Endodermal cell (in vitro differentiated cells): ENCODE data around the gene KCNJ11. TPM values are rescaled to one million over a fixed set of nuclear protein-coding genes. Genes with fewer than 3 reads are reported as not detected.

Source experiments
- DNase-seq: peaks from one replicate; pipeline ENCODE4 v3.0.0-alpha.2; 2017
- H3K27ac ChIP-seq: 2 replicates; pipeline ENCODE4 v1.5.1; 2013; ENCODE audit warnings: mild to moderate bottlenecking, low read depth, low read length, moderate library complexity
- H3K27me3 ChIP-seq: 2 replicates; pipeline ENCODE4 v1.6.1; 2013; ENCODE audit warnings: mild to moderate bottlenecking, low read length, moderate library complexity; ENCODE audit not compliant: insufficient read depth, control insufficient read depth, poor library complexity, severe bottlenecking
- H3K36me3 ChIP-seq: 2 replicates; pipeline ENCODE4 v1.7.0; 2013; ENCODE audit warnings: mild to moderate bottlenecking, low read length, moderate library complexity; ENCODE audit not compliant: control insufficient read depth, insufficient read depth
- H3K4me1 ChIP-seq: one replicate; pipeline ENCODE4 v1.7.0; 2013; ENCODE audit warnings: low read length; ENCODE audit not compliant: control insufficient read depth, insufficient read depth
- H3K4me3 ChIP-seq: 2 replicates; pipeline ENCODE4 v1.5.1; 2013; ENCODE audit warnings: mild to moderate bottlenecking, low read length, moderate library complexity
- H3K9ac ChIP-seq: 2 replicates; pipeline ENCODE4 v1.6.1; 2013; ENCODE audit warnings: mild to moderate bottlenecking, low read length, moderate library complexity; ENCODE audit not compliant: poor library complexity, severe bottlenecking; ENCODE audit errors: extremely low read depth
- H3K9me3 ChIP-seq: 2 replicates; pipeline ENCODE4 v1.6.1; 2013; ENCODE audit warnings: mild to moderate bottlenecking, low read length, moderate library complexity; ENCODE audit not compliant: control insufficient read depth
- H3K27ac Mint-ChIP-seq: 2 replicates; pipeline ENCODE4 v1.8.0; 2020; ENCODE audit warnings: mixed read lengths
- H3K27me3 Mint-ChIP-seq: 2 replicates; pipeline ENCODE4 v1.8.0; 2021; ENCODE audit warnings: mild to moderate bottlenecking, mixed read lengths; ENCODE audit not compliant: insufficient read depth
- H3K36me3 Mint-ChIP-seq: 2 replicates; pipeline ENCODE4 v1.8.0; 2020; ENCODE audit warnings: low read depth, mixed read lengths
- H3K4me1 Mint-ChIP-seq: 2 replicates; pipeline ENCODE4 v1.8.0; 2020; ENCODE audit warnings: mixed read lengths
- H3K4me3 Mint-ChIP-seq: 2 replicates; pipeline ENCODE4 v1.8.0; 2020; ENCODE audit warnings: mild to moderate bottlenecking, moderate library complexity, mixed read lengths
- H3K9me3 Mint-ChIP-seq: 2 replicates; pipeline ENCODE4 v1.8.0; 2020; ENCODE audit warnings: mild to moderate bottlenecking, mixed read lengths
- WGBS, 2 experiments: methylation state at CpG; one replicate each; pipeline versions ENCODE4 v1.1.5 to v1.1.7; 2013; ENCODE audit warnings: missing lambda C conversion rate in 2 of 2, mixed read lengths in 1 of 2; ENCODE audit not compliant: insufficient coverage in 1 of 2, insufficient read length in 1 of 2; 5-methylcytosine and 5-hydroxymethylcytosine counted together
- long read RNA-seq, 4 experiments: library from polyadenylated mRNA in 2 of 4; library from RNA in 1 of 4; library from capped mRNA in 1 of 4; stranded (forward) in 3 of 4; unstranded in 1 of 4; transcript quantifications; one replicate each; pipeline ENCODE4 v2.0.0, GENCODE V29; 2020 to 2021; ENCODE audit warnings: inconsistent platforms in 1 of 4
- polyA plus RNA-seq, 2 experiments: library from polyadenylated mRNA; stranded (reverse); fragments of 50-300 nt; gene quantifications; one replicate each; pipeline ENCODE4 v1.2.3, GENCODE V29; 2013
- total RNA-seq, 2 donors: library from RNA; stranded (reverse); fragmentation: NEBNext Ultra II Directional in 1 of 2; extraction: Animal tissue kit (Norgen Biotek cat#: 25700) in 1 of 2; gene quantifications; 2 replicates in 1 of 2; 3 replicates in 1 of 2; pipeline ENCODE4 v1.2.1, GENCODE V29; 2021
- TF ChIP-seq, protein P1 (sequence below): fragments of 200-600 bp; sonication (generic); conservative IDR thresholded peaks from 2 replicates; pipeline ENCODE4 v1.5.0; 2021; ENCODE audit warnings: antibody characterized with exemption, mild to moderate bottlenecking

KCNJ11 gene
- total RNA-seq, result 1 to 10 TPM; 2.2 to 5.3 TPM
- 3.6 TPM for polyA plus RNA-seq (2013, experiment 1 of 2)
- 3.0 TPM for polyA plus RNA-seq (2013, experiment 2 of 2)
- long read RNA-seq, experiment 1, partial matches to known transcripts, result 0 of 3 reads
- long read RNA-seq, experiment 1, other reads (novel, unspliced or antisense), result 0 of 3 reads
- long read RNA-seq, experiment 2, partial matches to known transcripts, result 0 of 4 reads
- long read RNA-seq, experiment 2, other reads (novel, unspliced or antisense), result 0 of 4 reads
- long read RNA-seq, experiment 3, partial matches to known transcripts, result 0 of 2 reads
- long read RNA-seq, experiment 3, other reads (novel, unspliced or antisense), result 1 of 2 reads
- long read RNA-seq, experiment 4, result 0 reads

DNA sequence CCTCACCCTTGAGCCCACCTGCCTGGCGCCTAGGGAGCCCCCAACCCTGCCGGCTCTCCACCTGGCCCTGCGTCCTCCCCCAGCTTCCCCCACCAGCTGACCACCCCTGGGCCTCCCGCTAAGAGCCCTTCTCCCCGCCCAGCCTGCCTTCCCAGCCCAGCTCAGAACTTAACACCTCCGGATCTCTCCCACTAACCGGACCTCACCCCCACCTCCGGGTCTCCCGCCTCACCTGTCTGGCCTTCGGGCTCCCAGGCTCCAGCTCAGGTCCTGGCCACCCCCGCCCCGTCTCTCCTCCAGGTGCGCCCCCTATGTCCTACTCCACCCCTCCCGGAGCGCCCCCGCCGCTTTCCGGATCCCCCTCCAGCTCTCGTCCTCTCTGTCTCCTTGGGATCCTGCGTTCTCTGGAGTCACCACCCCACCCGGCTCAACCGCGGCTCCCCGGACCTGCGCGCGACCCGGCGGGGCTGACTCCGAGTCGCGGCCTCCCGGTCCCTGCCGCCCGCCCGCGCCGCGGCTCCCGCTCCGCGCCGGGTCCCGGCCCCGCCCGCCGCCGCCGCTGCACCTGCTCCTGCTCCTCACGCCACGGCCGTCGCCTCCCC lies at the start of gene KCNJ11:
Gene KCNJ11 (minus strand): TSS at position 51 of the 602 bp plus-strand sequence. CDS start 568 bp downstream, outside the sequence.
- Mint-ChIP-seq H3K36me3 (no peaks in the 10 kb centered on the region), H3K4me3 (peak within 1 kb of the TSS; percentile 60), H3K4me1 (no peaks in the 10 kb centered on the region), H3K27ac (peak within 1 kb of the TSS; percentile 72), H3K9me3 (no peaks in the 10 kb centered on the region), H3K27me3 (peaks cover 39% of the 10 kb centered on the region)
- Histone ChIP-seq H3K4me1 (no peaks in the 10 kb centered on the region), H3K27ac (no peak within 1 kb of the TSS), H3K9me3 (no peaks in the 10 kb centered on the region), H3K27me3 (peaks cover 34% of the 10 kb centered on the region), H3K4me3 (peak within 1 kb of the TSS; percentile 76), H3K36me3 (no peaks in the 10 kb centered on the region), H3K9ac (no peak within 1 kb of the TSS)
- peak; percentile 85 for DNase-seq
- TF ChIP-seq, protein P1, sequence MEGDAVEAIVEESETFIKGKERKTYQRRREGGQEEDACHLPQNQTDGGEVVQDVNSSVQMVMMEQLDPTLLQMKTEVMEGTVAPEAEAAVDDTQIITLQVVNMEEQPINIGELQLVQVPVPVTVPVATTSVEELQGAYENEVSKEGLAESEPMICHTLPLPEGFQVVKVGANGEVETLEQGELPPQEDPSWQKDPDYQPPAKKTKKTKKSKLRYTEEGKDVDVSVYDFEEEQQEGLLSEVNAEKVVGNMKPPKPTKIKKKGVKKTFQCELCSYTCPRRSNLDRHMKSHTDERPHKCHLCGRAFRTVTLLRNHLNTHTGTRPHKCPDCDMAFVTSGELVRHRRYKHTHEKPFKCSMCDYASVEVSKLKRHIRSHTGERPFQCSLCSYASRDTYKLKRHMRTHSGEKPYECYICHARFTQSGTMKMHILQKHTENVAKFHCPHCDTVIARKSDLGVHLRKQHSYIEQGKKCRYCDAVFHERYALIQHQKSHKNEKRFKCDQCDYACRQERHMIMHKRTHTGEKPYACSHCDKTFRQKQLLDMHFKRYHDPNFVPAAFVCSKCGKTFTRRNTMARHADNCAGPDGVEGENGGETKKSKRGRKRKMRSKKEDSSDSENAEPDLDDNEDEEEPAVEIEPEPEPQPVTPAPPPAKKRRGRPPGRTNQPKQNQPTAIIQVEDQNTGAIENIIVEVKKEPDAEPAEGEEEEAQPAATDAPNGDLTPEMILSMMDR, result no peak
- WGBS, 2 experiments, result 5 to 30% methylated on average over 10 to 53 of the region's 53 CpGs

DNA sequence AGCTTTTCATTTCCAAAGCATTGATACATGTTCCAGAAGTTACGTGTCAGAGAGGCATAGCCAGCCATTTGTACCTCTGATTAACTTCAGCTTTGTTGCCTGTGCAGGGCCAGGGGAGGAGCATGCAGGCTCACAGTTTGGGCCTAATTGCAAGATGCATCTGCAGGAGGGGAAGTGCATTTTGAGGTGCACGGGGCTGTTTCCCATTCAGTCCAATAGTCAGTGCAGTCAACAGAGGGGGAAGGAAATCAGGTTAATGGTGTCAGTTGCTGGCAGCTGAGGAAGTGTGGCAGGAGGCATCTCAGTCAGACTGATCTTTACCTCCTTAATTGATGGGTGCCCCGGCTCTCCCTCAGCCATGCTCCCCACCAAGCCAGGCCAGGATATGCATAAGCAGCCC lies 48.9 kb upstream of the KCNJ11 start:
- no peak overlapping the region for H3K4me3 ChIP-seq
- Mint-ChIP-seq H3K27me3 (peaks cover 83% of the 10 kb centered on the region), H3K9me3 (peaks cover 2% of the 10 kb centered on the region), H3K36me3 (peaks cover 3% of the 10 kb centered on the region), H3K27ac (no peak overlapping the region), H3K4me3 (no peak overlapping the region), H3K4me1 (peaks cover 43% of the 10 kb centered on the region)
- 83 to 89% methylated on average over 2 to 3 of the region's 3 CpGs for WGBS, 2 experiments
- DNase-seq, result no peak
- H3K27me3 ChIP-seq, result peaks cover 24% of the 10 kb centered on the region
- H3K9ac ChIP-seq, result no peak overlapping the region
- TF ChIP-seq, protein P1, result no peak
- no peaks in the 10 kb centered on the region for H3K36me3 ChIP-seq
- no peak overlapping the region for H3K27ac ChIP-seq
- peaks cover 7% of the 10 kb centered on the region for H3K9me3 ChIP-seq
- peaks cover 28% of the 10 kb centered on the region for H3K4me1 ChIP-seq

DNA sequence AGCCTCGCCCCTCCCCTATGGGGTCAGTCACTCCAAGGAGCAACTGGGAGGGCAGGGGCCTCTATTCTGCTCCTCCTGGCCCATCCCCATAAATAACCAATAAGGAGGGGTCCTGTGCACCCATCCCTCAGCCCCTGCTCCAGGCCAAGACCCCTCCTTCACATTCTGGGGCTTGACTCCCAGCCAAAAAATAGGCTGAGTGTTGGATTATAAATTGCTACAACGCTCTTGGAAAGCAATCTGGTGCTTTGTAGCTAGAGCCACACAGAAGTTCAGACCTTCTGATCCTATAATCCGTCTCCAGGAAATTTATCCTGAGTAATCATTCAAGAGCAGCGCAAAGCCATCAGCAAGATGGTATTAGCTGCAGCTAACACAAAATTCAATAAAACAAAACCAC lies 45.6 kb upstream of the KCNJ11 start:
- H3K4me3 ChIP-seq, result no peak overlapping the region
- WGBS, 2 experiments, result 87 to 90% methylated on average over 2 to 4 of the region's 4 CpGs
- H3K27me3 ChIP-seq, result peaks cover 11% of the 10 kb centered on the region
- no peak for DNase-seq
- Mint-ChIP-seq H3K27ac (no peak overlapping the region), H3K9me3 (no peaks in the 10 kb centered on the region), H3K36me3 (no peaks in the 10 kb centered on the region), H3K4me1 (peaks cover 31% of the 10 kb centered on the region), H3K4me3 (no peak overlapping the region), H3K27me3 (peaks cover 60% of the 10 kb centered on the region)
- no peak overlapping the region for H3K9ac ChIP-seq
- no peaks in the 10 kb centered on the region for H3K36me3 ChIP-seq
- TF ChIP-seq, protein P1, result no peak
- no peak overlapping the region for H3K27ac ChIP-seq
- H3K4me1 ChIP-seq, result peaks cover 22% of the 10 kb centered on the region
- H3K9me3 ChIP-seq, result no peaks in the 10 kb centered on the region
